Effector memory CD4-positive, alpha-beta T cell (primary cell): ENCODE measurements around the gene WDR20.
"Not testable (repeated sequence)": the region's sequence is repeated elsewhere in the genome, so short reads cannot be mapped to it uniquely, and the experiment has no call there.

ENCODE experiments used
- DNase-seq, 3 donors: peaks; one replicate each; pipeline ENCODE4 v3.0.0-alpha.2; 2020
- H3K27ac ChIP-seq: 2 replicates; pipeline ENCODE4 v1.7.0; 2013; ENCODE audit warnings: mild to moderate bottlenecking, low read length, moderate library complexity; ENCODE audit not compliant: insufficient read depth, poor library complexity, severe bottlenecking
- H3K27me3 ChIP-seq: replicated peaks from 2 replicates; pipeline ENCODE4 v1.7.0; 2013; ENCODE audit warnings: mild to moderate bottlenecking, low read length; ENCODE audit not compliant: insufficient read depth, control insufficient read depth, poor library complexity, severe bottlenecking
- H3K36me3 ChIP-seq: 2 replicates; pipeline ENCODE4 v1.7.0; 2013; ENCODE audit warnings: mild to moderate bottlenecking, low read length, moderate library complexity; ENCODE audit not compliant: control insufficient read depth, insufficient read depth
- H3K4me1 ChIP-seq: 2 replicates; pipeline ENCODE4 v1.7.0; 2013; ENCODE audit warnings: low read length, mild to moderate bottlenecking; ENCODE audit not compliant: control insufficient read depth, insufficient read depth, poor library complexity, severe bottlenecking
- H3K4me3 ChIP-seq: 2 replicates; pipeline ENCODE4 v1.7.0; 2013; ENCODE audit warnings: low read length, low read depth, mild to moderate bottlenecking; ENCODE audit not compliant: insufficient read depth, poor library complexity, severe bottlenecking
- H3K9me3 ChIP-seq: 2 replicates; pipeline ENCODE4 v1.7.0; 2013; ENCODE audit warnings: mild to moderate bottlenecking, low read length, moderate library complexity; ENCODE audit not compliant: control insufficient read depth

The WDR20 gene

GRCh38 chr14:102159841-102160240 lies 20.1 kb downstream of the WDR20 start:
- Histone ChIP-seq H3K9me3 (no peaks in the 10 kb centered on the region), H3K4me3 (no peak overlapping the region), H3K27ac (no peak overlapping the region), H3K36me3 (no peaks in the 10 kb centered on the region), H3K4me1 (no peaks in the 10 kb centered on the region), H3K27me3 (no peaks in the 10 kb centered on the region)
- no peak for DNase-seq

GRCh38 chr14:102162487-102162886 lies 22.8 kb downstream of the WDR20 start:
- Histone ChIP-seq H3K27ac (no peak overlapping the region), H3K36me3 (no peaks in the 10 kb centered on the region), H3K4me1 (no peaks in the 10 kb centered on the region), H3K9me3 (no peaks in the 10 kb centered on the region), H3K4me3 (no peak overlapping the region), H3K27me3 (no peaks in the 10 kb centered on the region)
- DNase-seq: no peak

- H3K27ac ChIP-seq: no peak overlapping the region
- H3K4me1 ChIP-seq: no peaks in the 10 kb centered on the region
- no peak for DNase-seq
- no peaks in the 10 kb centered on the region for H3K36me3 ChIP-seq
- no peaks in the 10 kb centered on the region for H3K27me3 ChIP-seq
- H3K9me3 ChIP-seq: no peaks in the 10 kb centered on the region
- H3K4me3 ChIP-seq: no peak overlapping the region
Measured at GRCh38 chr14:102164241-102164641, 24.5 kb downstream of the WDR20 start.

GRCh38 chr14:102164965-102165364 lies 25.3 kb downstream of the WDR20 start:
- Histone ChIP-seq H3K4me3 (no peak overlapping the region), H3K27me3 (no peaks in the 10 kb centered on the region), H3K4me1 (no peaks in the 10 kb centered on the region), H3K9me3 (no peaks in the 10 kb centered on the region), H3K36me3 (no peaks in the 10 kb centered on the region), H3K27ac (no peak overlapping the region)
- DNase-seq: no peak

- Histone ChIP-seq H3K27ac (no peak overlapping the region), H3K36me3 (no peaks in the 10 kb centered on the region), H3K4me1 (no peaks in the 10 kb centered on the region), H3K9me3 (no peaks in the 10 kb centered on the region), H3K27me3 (no peaks in the 10 kb centered on the region), H3K4me3 (no peak overlapping the region)
- DNase-seq: no peak
Measured at GRCh38 chr14:102170061-102170460, 30.4 kb downstream of the WDR20 start.

- Histone ChIP-seq H3K27ac (no peak overlapping the region), H3K9me3 (no peaks in the 10 kb centered on the region), H3K27me3 (no peaks in the 10 kb centered on the region), H3K36me3 (no peaks in the 10 kb centered on the region), H3K4me1 (no peaks in the 10 kb centered on the region), H3K4me3 (no peak overlapping the region)
- DNase-seq: no peak
Measured at GRCh38 chr14:102171173-102172020, 31.7 kb downstream of the WDR20 start.

GRCh38 chr14:102172021-102172272 lies 32.2 kb downstream of the WDR20 start:
- H3K27me3 ChIP-seq, H3K4me1 ChIP-seq, DNase-seq, H3K9me3 ChIP-seq, H3K27ac ChIP-seq, H3K36me3 ChIP-seq, H3K4me3 ChIP-seq: not testable (repeated sequence)

GRCh38 chr14:102172721-102173120 lies 33.0 kb downstream of the WDR20 start:
- DNase-seq, H3K36me3 ChIP-seq, H3K27ac ChIP-seq, H3K27me3 ChIP-seq, H3K4me1 ChIP-seq, H3K4me3 ChIP-seq, H3K9me3 ChIP-seq: not testable (repeated sequence)

- no peak for DNase-seq
- Histone ChIP-seq H3K27ac (no peak overlapping the region), H3K4me3 (no peak overlapping the region), H3K27me3 (no peaks in the 10 kb centered on the region), H3K4me1 (no peaks in the 10 kb centered on the region), H3K9me3 (no peaks in the 10 kb centered on the region), H3K36me3 (no peaks in the 10 kb centered on the region)
Measured at GRCh38 chr14:102177161-102177560, 37.5 kb downstream of the WDR20 start.

- Histone ChIP-seq H3K4me3 (no peak overlapping the region), H3K9me3 (no peaks in the 10 kb centered on the region), H3K4me1 (no peaks in the 10 kb centered on the region), H3K27me3 (no peaks in the 10 kb centered on the region), H3K36me3 (no peaks in the 10 kb centered on the region), H3K27ac (no peak overlapping the region)
- DNase-seq: no peak
Measured at GRCh38 chr14:102178806-102179205, 39.1 kb downstream of the WDR20 start.
